ENCODE measurements around the gene LRRFIP1. TPM values are rescaled to one million over a fixed set of nuclear protein-coding genes. Genes with fewer than 3 reads are reported as not detected.

LRRFIP1 gene
- total and polyA plus RNA-seq, 10 donors: 40.4 to 164 (median 124) TPM

DNA sequence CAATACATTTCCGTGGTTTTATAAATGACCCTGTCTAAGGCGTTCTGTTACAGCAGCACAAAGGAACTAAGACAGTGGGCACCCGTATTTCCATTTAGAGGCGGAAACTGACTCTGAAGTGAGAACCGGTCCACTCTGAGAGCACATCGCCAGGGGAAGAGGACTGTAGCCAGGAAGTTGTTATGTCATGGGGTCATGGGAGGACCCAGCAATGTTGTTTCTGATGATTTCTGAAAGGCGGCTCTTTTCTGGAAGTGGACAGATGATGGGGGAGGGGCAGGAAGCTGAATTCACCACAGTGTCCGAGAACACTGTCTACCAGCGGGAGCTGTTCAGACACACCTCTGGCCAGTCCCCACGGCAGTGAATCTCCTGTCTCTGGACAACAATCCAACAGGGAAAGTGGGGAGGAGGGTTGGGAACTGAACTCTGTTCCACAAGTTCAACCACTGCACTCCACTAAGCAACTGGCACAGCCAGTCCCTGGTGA, 2.1 kb upstream of the LRRFIP1 start:
- WGBS, 5 donors: 40 to 70% (median 46%) methylated on average over 10 of the region's 10 CpGs
- intact Hi-C loops (cut with DNase I; ENCODE audit: low total_unique reads): no loop called here
- Histone ChIP-seq H3K4me3 (no peak overlapping the region), H3K9me3 (no peaks in the 10 kb centered on the region), H3K36me3 (no peaks in the 10 kb centered on the region), H3K27me3 (replicated peaks in 1 of 7) (peaks cover 0 to 42% (median 12%) of the 10 kb centered on the region in 7 donors), H3K27ac (peak overlapping the region in 7 of 8 donors; percentile 48 to 86 (median 74)), H3K4me1 (peaks cover 7 to 47% (median 35%) of the 10 kb centered on the region in 6 donors)
- no peak for DNase-seq
- TF ChIP-seq POLR2AphosphoS5 (IDR thresholded peaks at IDR 0.05) (peak in 1 of 3 donors; percentile 59), POLR2A (IDR thresholded peaks at IDR 0.05) (no peak)

DNA sequence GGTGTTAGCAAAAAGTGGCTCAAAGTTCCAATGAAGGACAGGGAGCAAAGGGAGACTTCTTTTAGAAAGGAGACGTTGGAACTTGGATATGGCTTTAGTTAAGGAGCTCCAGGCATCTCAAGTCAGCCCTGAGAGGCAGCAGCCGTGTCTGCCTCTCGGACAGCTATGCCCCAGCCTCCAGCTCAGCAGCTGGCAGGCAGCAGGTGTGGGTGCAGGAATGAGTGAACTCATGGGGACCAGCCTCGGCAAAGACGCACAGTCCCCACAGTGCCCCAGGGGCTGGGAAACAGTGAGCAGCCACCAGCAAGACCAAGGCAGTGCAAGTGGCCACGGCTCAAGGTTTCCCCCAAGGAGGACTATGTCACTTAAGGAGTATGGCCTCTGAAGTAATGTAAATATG, 1.6 kb upstream of the LRRFIP1 start:
- WGBS, 5 donors: 39 to 82% (median 58%) methylated on average over 6 of the region's 6 CpGs
- DNase-seq: no peak

DNA sequence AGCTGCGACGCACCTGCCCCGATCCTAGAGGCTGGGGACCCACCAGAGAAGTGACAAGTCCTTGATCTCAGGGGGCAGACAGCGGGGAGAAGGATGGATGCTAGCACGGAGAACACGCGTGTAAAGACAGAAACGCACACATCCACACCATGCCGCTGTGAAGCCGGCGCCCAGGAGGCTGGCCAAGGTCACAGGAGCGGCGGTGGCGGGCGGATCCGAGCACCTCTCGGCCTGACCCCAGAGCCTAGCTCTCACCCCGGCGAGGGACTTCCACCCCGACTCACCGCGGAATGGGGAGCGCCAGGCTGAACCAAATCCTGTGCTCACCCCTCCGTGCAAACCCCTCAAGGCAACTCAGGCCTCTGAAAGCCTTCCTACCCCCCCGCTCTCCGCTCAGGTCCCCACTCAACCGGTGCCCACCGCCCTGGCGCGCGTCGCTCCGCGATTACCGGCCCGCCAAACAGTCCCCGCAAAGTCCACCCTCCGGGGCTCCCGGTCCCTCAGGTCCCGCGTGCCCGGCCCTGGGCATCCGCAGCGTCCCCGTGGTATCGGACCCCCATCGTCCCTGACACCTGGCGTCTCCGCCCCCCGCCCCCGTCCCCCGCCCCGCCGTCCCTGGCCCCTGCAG, 460 bp upstream of the LRRFIP1 start:
- Histone ChIP-seq H3K27ac (peak overlapping the region in 7 of 8 donors; percentile 54 to 86 (median 74)), H3K27me3 (replicated peaks in 1 of 7) (peaks cover 0 to 59% (median 12%) of the 10 kb centered on the region in 7 donors), H3K9me3 (no peaks in the 10 kb centered on the region), H3K4me3 (peak overlapping the region; percentile 42 to 86 (median 56)), H3K36me3 (peaks cover 0 to 5% (median 0%) of the 10 kb centered on the region in 6 donors), H3K4me1 (peaks cover 7 to 59% (median 38%) of the 10 kb centered on the region in 6 donors)
- DNase-seq: peak; percentile 76
- WGBS, 5 donors: 15 to 59% (median 22%) methylated on average over 20 to 54 of the region's 54 CpGs
- TF ChIP-seq POLR2A (IDR thresholded peaks at IDR 0.05) (no peak), POLR2AphosphoS5 (IDR thresholded peaks at IDR 0.05) (no peak)
- TF ChIP-seq, protein P1, sequence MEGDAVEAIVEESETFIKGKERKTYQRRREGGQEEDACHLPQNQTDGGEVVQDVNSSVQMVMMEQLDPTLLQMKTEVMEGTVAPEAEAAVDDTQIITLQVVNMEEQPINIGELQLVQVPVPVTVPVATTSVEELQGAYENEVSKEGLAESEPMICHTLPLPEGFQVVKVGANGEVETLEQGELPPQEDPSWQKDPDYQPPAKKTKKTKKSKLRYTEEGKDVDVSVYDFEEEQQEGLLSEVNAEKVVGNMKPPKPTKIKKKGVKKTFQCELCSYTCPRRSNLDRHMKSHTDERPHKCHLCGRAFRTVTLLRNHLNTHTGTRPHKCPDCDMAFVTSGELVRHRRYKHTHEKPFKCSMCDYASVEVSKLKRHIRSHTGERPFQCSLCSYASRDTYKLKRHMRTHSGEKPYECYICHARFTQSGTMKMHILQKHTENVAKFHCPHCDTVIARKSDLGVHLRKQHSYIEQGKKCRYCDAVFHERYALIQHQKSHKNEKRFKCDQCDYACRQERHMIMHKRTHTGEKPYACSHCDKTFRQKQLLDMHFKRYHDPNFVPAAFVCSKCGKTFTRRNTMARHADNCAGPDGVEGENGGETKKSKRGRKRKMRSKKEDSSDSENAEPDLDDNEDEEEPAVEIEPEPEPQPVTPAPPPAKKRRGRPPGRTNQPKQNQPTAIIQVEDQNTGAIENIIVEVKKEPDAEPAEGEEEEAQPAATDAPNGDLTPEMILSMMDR (IDR thresholded peaks at IDR 0.05 in 8 of 11, conservative IDR thresholded peaks at IDR 0.05 in 3 of 11): no peak
- intact Hi-C loops (cut with DNase I; ENCODE audit: low total_unique reads): no loop called here

More for the DNA sequence above, 1.6 kb upstream of the LRRFIP1 start:
- Histone ChIP-seq H3K27me3 (replicated peaks in 1 of 7) (peaks cover 0 to 47% (median 12%) of the 10 kb centered on the region in 7 donors), H3K4me3 (no peak overlapping the region), H3K4me1 (peaks cover 7 to 49% (median 35%) of the 10 kb centered on the region in 6 donors), H3K36me3 (no peaks in the 10 kb centered on the region), H3K27ac (peak overlapping the region in 7 of 8 donors; percentile 48 to 86 (median 74)), H3K9me3 (no peaks in the 10 kb centered on the region)
- no peak for TF ChIP-seq POLR2A (IDR thresholded peaks at IDR 0.05)
- TF ChIP-seq POLR2AphosphoS5 (IDR thresholded peaks at IDR 0.05): no peak
- TF ChIP-seq, protein P1 (IDR thresholded peaks at IDR 0.05 in 8 of 11, conservative IDR thresholded peaks at IDR 0.05 in 3 of 11): no peak
- intact Hi-C loops (cut with DNase I; ENCODE audit: low total_unique reads): no loop called here

DNA sequence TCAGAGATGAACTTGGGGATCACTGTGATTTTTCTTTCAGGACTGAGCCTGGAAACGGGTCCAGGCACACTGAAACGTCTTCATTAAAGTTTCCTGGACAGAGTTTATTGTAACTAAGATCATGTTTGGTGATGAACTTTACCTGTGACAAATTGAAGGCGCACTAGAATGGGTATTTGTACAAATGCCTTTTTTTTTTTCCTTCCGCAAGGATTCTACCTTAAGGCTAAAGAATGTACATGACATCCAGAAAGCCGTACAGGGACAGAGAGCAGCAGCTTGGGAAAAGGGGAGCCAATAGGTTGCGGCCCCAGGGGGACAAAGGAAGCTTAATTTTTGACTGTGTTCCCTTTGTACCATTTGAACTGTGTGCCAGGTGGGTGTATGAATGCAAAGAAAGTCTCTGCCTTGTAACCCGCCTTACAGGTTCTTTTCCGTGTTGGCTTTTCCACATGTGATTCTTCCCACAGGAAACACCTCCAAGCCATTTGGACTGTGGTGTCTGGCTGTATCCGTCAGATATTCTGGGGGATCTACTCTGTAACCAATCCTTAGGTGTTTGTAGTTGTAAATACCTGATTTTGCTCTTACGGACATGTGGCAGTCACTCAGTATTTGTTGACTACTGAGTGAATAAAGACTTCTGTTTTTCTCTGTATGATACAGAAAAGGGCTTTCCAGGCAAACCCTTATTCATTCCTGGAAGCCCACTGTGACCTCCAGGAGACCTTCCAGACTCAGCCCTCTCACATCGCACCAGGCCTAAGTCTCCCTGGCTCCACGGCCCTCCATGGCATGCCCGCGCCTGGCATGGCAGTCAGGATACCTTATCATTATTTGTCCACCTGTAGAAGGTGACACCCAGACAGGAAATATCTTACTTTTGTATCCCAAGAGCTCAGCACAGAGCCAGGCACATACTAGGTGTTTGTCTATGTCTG, 1.1 kb downstream of the LRRFIP1 start:
- intact Hi-C loops (cut with DNase I; ENCODE audit: low total_unique reads): no loop called here
- Histone ChIP-seq H3K27ac (peak overlapping the region in 6 of 8 donors; percentile 38 to 86 (median 72)), H3K9me3 (no peaks in the 10 kb centered on the region), H3K27me3 (replicated peaks in 1 of 7) (peaks cover 0 to 72% (median 12%) of the 10 kb centered on the region in 7 donors), H3K4me1 (peaks cover 7 to 59% (median 38%) of the 10 kb centered on the region in 6 donors), H3K4me3 (peak overlapping the region; percentile 42 to 86 (median 56)), H3K36me3 (peaks cover 0 to 7% (median 0%) of the 10 kb centered on the region in 6 donors)
- TF ChIP-seq POLR2A (IDR thresholded peaks at IDR 0.05) (no peak), POLR2AphosphoS5 (IDR thresholded peaks at IDR 0.05) (no peak)
- TF ChIP-seq, protein P1 (IDR thresholded peaks at IDR 0.05 in 8 of 11, conservative IDR thresholded peaks at IDR 0.05 in 3 of 11): no peak
- WGBS, 5 donors: 67 to 76% (median 73%) methylated on average over 14 of the region's 14 CpGs
- DNase-seq: no peak

Data from spleen (tissue), 11 donors.